ENCODE data around the gene FCHO2. TPM values are rescaled to one million over a fixed set of nuclear protein-coding genes. Genes with fewer than 3 reads are reported as not detected.

The FCHO2 gene
- total and polyA plus RNA-seq, 4 donors, result 20.7 to 60.9 (median 38.6) TPM

DNA sequence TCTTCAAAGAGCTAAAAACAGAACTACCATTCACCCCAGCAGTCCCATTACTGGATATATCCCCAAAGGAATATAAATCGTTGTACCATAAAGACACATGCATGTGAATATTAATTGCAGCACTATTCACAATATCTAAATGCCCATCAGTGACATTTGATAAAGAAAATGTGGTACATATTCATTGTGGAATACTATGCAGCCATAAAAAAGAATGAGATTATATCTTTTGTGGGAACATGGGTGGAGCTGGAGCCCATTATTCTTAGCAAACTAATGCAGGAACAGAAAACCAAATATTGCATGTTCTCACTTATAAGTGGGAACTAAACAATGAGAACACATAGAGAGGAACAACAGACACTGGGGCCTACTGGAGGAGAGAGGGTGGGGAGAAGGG is 38.7 kb downstream of the FCHO2 start:
- DNase-seq (no peak), ATAC-seq (ENCODE audit: insufficient read depth, low FRiP score) (no peak)
- TF ChIP-seq, protein P1, sequence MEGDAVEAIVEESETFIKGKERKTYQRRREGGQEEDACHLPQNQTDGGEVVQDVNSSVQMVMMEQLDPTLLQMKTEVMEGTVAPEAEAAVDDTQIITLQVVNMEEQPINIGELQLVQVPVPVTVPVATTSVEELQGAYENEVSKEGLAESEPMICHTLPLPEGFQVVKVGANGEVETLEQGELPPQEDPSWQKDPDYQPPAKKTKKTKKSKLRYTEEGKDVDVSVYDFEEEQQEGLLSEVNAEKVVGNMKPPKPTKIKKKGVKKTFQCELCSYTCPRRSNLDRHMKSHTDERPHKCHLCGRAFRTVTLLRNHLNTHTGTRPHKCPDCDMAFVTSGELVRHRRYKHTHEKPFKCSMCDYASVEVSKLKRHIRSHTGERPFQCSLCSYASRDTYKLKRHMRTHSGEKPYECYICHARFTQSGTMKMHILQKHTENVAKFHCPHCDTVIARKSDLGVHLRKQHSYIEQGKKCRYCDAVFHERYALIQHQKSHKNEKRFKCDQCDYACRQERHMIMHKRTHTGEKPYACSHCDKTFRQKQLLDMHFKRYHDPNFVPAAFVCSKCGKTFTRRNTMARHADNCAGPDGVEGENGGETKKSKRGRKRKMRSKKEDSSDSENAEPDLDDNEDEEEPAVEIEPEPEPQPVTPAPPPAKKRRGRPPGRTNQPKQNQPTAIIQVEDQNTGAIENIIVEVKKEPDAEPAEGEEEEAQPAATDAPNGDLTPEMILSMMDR (IDR thresholded peaks at IDR 0.05; ENCODE audit: control extremely low read depth, extremely low read depth), result no peak
- H3K9ac ChIP-seq (ENCODE audit: insufficient read depth in 1 of 2, low read length in 2 of 2), result no peak overlapping the region
- no peaks in the 10 kb centered on the region for H3K4me1 ChIP-seq (ENCODE audit: control insufficient read depth in 5 of 5, insufficient read depth in 5 of 5, low read length in 5 of 5)
- WGBS, 2 donors, result 97 to 100% methylated on average over 1 of the region's 1 CpG
- no peak overlapping the region for H3K27ac ChIP-seq (ENCODE audit: low read depth in 1 of 2, low read length in 1 of 2)
- H3K27me3 ChIP-seq (ENCODE audit: control insufficient read depth in 3 of 3, insufficient read depth in 3 of 3, low read length in 2 of 3), result no peaks in the 10 kb centered on the region
- H3K36me3 ChIP-seq (ENCODE audit: control insufficient read depth in 4 of 4, insufficient read depth in 4 of 4, low read length in 4 of 4), result peaks cover 0 to 13% (median 7%) of the 10 kb centered on the region in 4 donors
- H3K4me3 ChIP-seq, result no peak overlapping the region
- no peaks in the 10 kb centered on the region for H3K9me3 ChIP-seq (ENCODE audit: control insufficient read depth in 4 of 4, insufficient read depth in 3 of 4, low read length in 3 of 4)

DNA sequence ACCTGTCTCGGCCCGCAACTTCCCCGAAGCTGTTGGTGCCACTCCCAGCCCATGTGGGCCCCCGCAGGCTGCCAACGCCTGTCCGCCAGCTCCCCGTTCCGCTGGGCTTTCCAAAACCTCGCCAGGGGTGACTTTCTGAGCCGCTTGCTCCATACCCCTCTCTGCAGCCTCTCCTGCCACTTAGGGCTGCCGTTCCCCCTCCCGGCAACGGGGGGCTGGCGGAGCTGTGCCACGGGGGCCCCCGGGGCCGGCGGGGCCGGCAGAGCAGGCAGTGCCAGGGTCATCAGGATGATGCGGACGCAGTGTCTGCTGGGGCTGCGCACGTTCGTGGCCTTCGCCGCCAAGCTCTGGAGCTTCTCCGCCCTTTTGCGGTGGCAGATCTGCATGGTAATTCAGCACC is 40.8 kb downstream of the FCHO2 start:
- DNase-seq, result no peak

DNA sequence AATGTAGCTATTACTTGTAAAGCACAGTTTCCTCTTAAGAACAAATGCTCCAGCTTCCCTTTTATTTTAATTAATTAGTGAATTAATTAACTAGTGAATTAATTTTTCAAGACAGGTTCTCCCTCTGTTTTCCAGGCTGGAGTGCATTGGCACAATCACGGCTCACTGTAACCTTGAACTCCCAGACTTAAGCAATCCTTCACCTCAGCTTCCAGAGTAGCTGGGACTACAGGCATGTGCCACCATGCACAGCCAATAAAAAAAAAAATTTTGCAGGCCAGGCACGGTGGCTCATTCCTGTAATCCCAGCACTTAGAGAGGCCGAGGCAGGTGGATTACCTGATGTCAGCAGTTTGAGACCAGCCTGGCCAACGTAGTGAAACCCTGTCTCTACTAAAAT is 44.1 kb downstream of the FCHO2 start:
- no peaks in the 10 kb centered on the region for H3K4me1 ChIP-seq (ENCODE audit: control insufficient read depth in 5 of 5, insufficient read depth in 5 of 5, low read length in 5 of 5)
- peaks cover 0 to 13% (median 5%) of the 10 kb centered on the region in 4 donors for H3K36me3 ChIP-seq (ENCODE audit: control insufficient read depth in 4 of 4, insufficient read depth in 4 of 4, low read length in 4 of 4)
- TF ChIP-seq, protein P1 (IDR thresholded peaks at IDR 0.05; ENCODE audit: control extremely low read depth, extremely low read depth), result no peak
- DNase-seq, result no peak
- H3K27me3 ChIP-seq (ENCODE audit: control insufficient read depth in 3 of 3, insufficient read depth in 3 of 3, low read length in 2 of 3), result no peaks in the 10 kb centered on the region
- ATAC-seq (ENCODE audit: insufficient read depth, low FRiP score), result no peak
- no peak overlapping the region for H3K4me3 ChIP-seq
- H3K27ac ChIP-seq (ENCODE audit: low read depth in 1 of 2, low read length in 1 of 2), result no peak overlapping the region
- WGBS, 2 donors, result 97 to 98% methylated on average over 4 of the region's 4 CpGs
- H3K9me3 ChIP-seq (ENCODE audit: control insufficient read depth in 4 of 4, insufficient read depth in 3 of 4, low read length in 3 of 4), result no peaks in the 10 kb centered on the region
- H3K9ac ChIP-seq (ENCODE audit: insufficient read depth in 1 of 2, low read length in 2 of 2), result no peak overlapping the region

More for the DNA sequence above, 40.8 kb downstream of the FCHO2 start:
- no peaks in the 10 kb centered on the region for H3K27me3 ChIP-seq (ENCODE audit: control insufficient read depth in 3 of 3, insufficient read depth in 3 of 3, low read length in 2 of 3)
- H3K9ac ChIP-seq (ENCODE audit: insufficient read depth in 1 of 2, low read length in 2 of 2), result no peak overlapping the region
- no peaks in the 10 kb centered on the region for H3K4me1 ChIP-seq (ENCODE audit: control insufficient read depth in 5 of 5, insufficient read depth in 5 of 5, low read length in 5 of 5)
- no peaks in the 10 kb centered on the region for H3K9me3 ChIP-seq (ENCODE audit: control insufficient read depth in 4 of 4, insufficient read depth in 3 of 4, low read length in 3 of 4)
- TF ChIP-seq, protein P1 (IDR thresholded peaks at IDR 0.05; ENCODE audit: control extremely low read depth, extremely low read depth), result no peak
- no peak overlapping the region for H3K27ac ChIP-seq (ENCODE audit: low read depth in 1 of 2, low read length in 1 of 2)
- 97% methylated on average over 27 to 28 of the region's 28 CpGs for WGBS, 2 donors
- no peak overlapping the region for H3K4me3 ChIP-seq
- ATAC-seq (ENCODE audit: insufficient read depth, low FRiP score), result no peak
- peaks cover 0 to 13% (median 7%) of the 10 kb centered on the region in 4 donors for H3K36me3 ChIP-seq (ENCODE audit: control insufficient read depth in 4 of 4, insufficient read depth in 4 of 4, low read length in 4 of 4)

DNA sequence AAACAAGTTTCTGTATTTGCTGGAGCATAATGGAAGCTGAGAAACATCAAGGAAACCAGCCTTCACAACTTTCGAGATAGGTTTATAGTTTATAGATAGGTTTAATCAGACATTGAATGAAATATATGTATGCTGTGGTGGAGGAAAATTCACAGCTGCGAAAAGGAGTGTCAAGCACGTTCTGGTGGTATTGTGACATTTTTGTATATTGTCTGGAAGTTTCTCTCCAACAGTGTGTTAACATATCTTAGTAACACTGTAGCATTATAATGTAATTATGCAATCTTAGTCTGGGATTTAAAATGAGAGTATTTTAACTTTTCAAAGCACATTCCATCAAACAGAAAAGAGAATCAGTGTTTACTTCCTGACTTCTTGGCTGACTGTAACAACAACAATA is 50.0 kb downstream of the FCHO2 start:
- WGBS, 2 donors, result 84 to 88% methylated on average over 3 of the region's 3 CpGs
- H3K4me3 ChIP-seq, result no peak overlapping the region
- H3K27me3 ChIP-seq (ENCODE audit: control insufficient read depth in 3 of 3, insufficient read depth in 3 of 3, low read length in 2 of 3), result no peaks in the 10 kb centered on the region
- no peak overlapping the region for H3K27ac ChIP-seq (ENCODE audit: low read depth in 1 of 2, low read length in 1 of 2)
- TF ChIP-seq, protein P1 (IDR thresholded peaks at IDR 0.05; ENCODE audit: control extremely low read depth, extremely low read depth), result no peak
- H3K36me3 ChIP-seq (ENCODE audit: control insufficient read depth in 4 of 4, insufficient read depth in 4 of 4, low read length in 4 of 4), result peaks cover 2 to 6% (median 3%) of the 10 kb centered on the region in 4 donors
- no peak for ATAC-seq (ENCODE audit: insufficient read depth, low FRiP score)
- DNase-seq, result peak in 2 of 3 donors; percentile 55 to 67
- no peaks in the 10 kb centered on the region for H3K9me3 ChIP-seq (ENCODE audit: control insufficient read depth in 4 of 4, insufficient read depth in 3 of 4, low read length in 3 of 4)
- H3K4me1 ChIP-seq (ENCODE audit: control insufficient read depth in 5 of 5, insufficient read depth in 5 of 5, low read length in 5 of 5), result no peaks in the 10 kb centered on the region
- H3K9ac ChIP-seq (ENCODE audit: insufficient read depth in 1 of 2, low read length in 2 of 2), result no peak overlapping the region
